ENCODE results near the gene MAMDC4.

DNA sequence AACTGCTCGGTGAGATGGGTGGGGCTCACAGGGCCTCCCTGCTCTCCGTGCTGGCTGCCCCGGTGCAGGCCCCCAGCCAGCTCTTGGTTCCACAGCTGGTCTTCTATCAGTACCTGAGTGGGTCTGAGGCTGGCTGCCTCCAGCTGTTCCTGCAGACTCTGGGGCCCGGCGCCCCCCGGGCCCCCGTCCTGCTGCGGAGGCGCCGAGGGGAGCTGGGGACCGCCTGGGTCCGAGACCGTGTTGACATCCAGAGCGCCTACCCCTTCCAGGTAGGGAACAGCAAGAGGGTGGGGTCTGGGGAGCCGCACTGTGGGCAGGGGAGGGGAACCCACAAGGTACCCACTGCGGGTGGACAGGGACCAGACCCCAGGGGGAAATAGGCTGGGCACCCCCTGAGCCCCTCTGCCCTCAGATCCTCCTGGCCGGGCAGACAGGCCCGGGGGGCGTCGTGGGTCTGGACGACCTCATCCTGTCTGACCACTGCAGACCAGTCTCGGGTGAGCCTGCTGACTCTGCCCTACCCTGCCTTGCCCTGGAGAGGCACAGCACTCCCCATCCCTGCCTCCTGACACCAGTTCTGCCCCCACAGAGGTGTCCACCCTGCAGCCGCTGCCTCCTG is 2.8 kb downstream of the MAMDC4 start:
- TF ChIP-seq, protein P1, sequence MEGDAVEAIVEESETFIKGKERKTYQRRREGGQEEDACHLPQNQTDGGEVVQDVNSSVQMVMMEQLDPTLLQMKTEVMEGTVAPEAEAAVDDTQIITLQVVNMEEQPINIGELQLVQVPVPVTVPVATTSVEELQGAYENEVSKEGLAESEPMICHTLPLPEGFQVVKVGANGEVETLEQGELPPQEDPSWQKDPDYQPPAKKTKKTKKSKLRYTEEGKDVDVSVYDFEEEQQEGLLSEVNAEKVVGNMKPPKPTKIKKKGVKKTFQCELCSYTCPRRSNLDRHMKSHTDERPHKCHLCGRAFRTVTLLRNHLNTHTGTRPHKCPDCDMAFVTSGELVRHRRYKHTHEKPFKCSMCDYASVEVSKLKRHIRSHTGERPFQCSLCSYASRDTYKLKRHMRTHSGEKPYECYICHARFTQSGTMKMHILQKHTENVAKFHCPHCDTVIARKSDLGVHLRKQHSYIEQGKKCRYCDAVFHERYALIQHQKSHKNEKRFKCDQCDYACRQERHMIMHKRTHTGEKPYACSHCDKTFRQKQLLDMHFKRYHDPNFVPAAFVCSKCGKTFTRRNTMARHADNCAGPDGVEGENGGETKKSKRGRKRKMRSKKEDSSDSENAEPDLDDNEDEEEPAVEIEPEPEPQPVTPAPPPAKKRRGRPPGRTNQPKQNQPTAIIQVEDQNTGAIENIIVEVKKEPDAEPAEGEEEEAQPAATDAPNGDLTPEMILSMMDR (IDR thresholded peaks at IDR 0.05): no peak
- TF ChIP-seq POLR2AphosphoS5 (IDR thresholded peaks at IDR 0.05): no peak

All from prostate gland (tissue), 2 donors.